GM20431 (cell line): Measurements from ENCODE around the gene MCM10.
"Not testable (repeated sequence)": the region's sequence is repeated elsewhere in the genome, so short reads cannot be mapped to it uniquely, and the experiment has no call there.

ENCODE experiments used
- in situ Hi-C: fragments of 300-500 bp; cut with MseI, MboI; formaldehyde crosslinking; loops from one replicate; pipeline ENCODE4 v1.15.0; 2020; ENCODE audit warnings: low sequenced_read_pairs; ENCODE audit not compliant: unreplicated experiment

Gene MCM10

GRCh38 chr10:13213163-13213562 lies 51.8 kb downstream of the MCM10 start:
- in situ Hi-C loops, result no loop called here

- in situ Hi-C loops, result no loop called here
These were observed 57.5 kb downstream of the MCM10 start for GRCh38 chr10:13218878-13219277.

GRCh38 chr10:13219685-13220670 lies 58.6 kb downstream of the MCM10 start:
- in situ Hi-C loops, result no loop called here

- in situ Hi-C loops, result no loop called here
These were observed 60.2 kb downstream of the MCM10 start for GRCh38 chr10:13221572-13221971.

GRCh38 chr10:13222151-13222550 lies 60.8 kb downstream of the MCM10 start:
- in situ Hi-C loops, result no loop called here

GRCh38 chr10:13222566-13222965 lies 61.2 kb downstream of the MCM10 start:
- in situ Hi-C loops, result no loop called here

GRCh38 chr10:13223241-13223640 lies 61.9 kb downstream of the MCM10 start:
- in situ Hi-C loops, result no loop called here

GRCh38 chr10:13224210-13224995 lies 63.0 kb downstream of the MCM10 start:
- in situ Hi-C loops, result no loop called here

GRCh38 chr10:13225601-13226000 lies 64.2 kb downstream of the MCM10 start:
- in situ Hi-C loops, result no loop called here

- in situ Hi-C loops, result no loop called here
These were observed 65.7 kb downstream of the MCM10 start for GRCh38 chr10:13227031-13227430.

GRCh38 chr10:13231190-13231589 lies 69.8 kb downstream of the MCM10 start:
- in situ Hi-C loops, result no loop called here

GRCh38 chr10:13231808-13232207 lies 70.5 kb downstream of the MCM10 start:
- in situ Hi-C loops, result no loop called here

- in situ Hi-C loops, result no loop called here
These were observed 72.0 kb downstream of the MCM10 start for GRCh38 chr10:13233358-13233757.

GRCh38 chr10:13234172-13234571 lies 72.8 kb downstream of the MCM10 start, which contains the start of gene UCMA:
Gene UCMA, minus strand, starts transcription at chr10:13234374. Its CDS starts 116 bp downstream, at chr10:13234258.
- in situ Hi-C loops, result no loop called here

- in situ Hi-C loops, result not testable (repeated sequence)
These were observed 73.4 kb downstream of the MCM10 start for GRCh38 chr10:13234736-13235135.

- in situ Hi-C loops, result no loop called here
These were observed 75.3 kb downstream of the MCM10 start for GRCh38 chr10:13236638-13237037.

GRCh38 chr10:13238271-13239077 lies 77.1 kb downstream of the MCM10 start:
- in situ Hi-C loops, result no loop called here

- in situ Hi-C loops, result no loop called here
These were observed 78.6 kb downstream of the MCM10 start for GRCh38 chr10:13239923-13240322.

GRCh38 chr10:13241613-13242012 lies 80.3 kb downstream of the MCM10 start:
- in situ Hi-C loops, result no loop called here

- in situ Hi-C loops, result not testable (repeated sequence)
These were observed 80.9 kb downstream of the MCM10 start for GRCh38 chr10:13242260-13242659.
